IMR-90 (cell line): ENCODE measurements around the gene CHD6. TPM values are rescaled to one million over a fixed set of nuclear protein-coding genes. Genes with fewer than 3 reads are reported as not detected.

Experiments
- ATAC-seq: fragments of 200-7000 bp; cut with Tn5 transposase; 2 replicates; pipeline ENCODE4 v1.9.1; 2020; ENCODE audit warnings: low read depth, mild to moderate bottlenecking, moderate library complexity
- BruUV-seq: library from RNA; stranded (reverse); fragments of 400-500 nt; replicated peaks from 2 replicates; lab custom pipeline; 2021; lab: Mats Ljungman, UMichigan
- CTCF ChIA-PET: fragments of 300-600 bp; formaldehyde crosslinking; extraction: SDS; loops from one replicate; lab custom pipeline; 2021; ENCODE audit warnings: antibody characterized with exemption; lab: Yijun Ruan, JAX
- POLR2A ChIA-PET: fragments of 300-600 bp; sonication (Branson Sonifier 250); formaldehyde crosslinking; loops from one replicate; lab custom pipeline; 2022; ENCODE audit warnings: antibody characterized with exemption; ENCODE audit not compliant: unreplicated experiment; lab: Charles Lee
- DNase-seq: peaks from one replicate; pipeline ENCODE4 v3.0.0; 2013
- H2AFZ ChIP-seq: replicated peaks from 2 replicates; pipeline ENCODE3; 2013; ENCODE audit warnings: low read length, mild to moderate bottlenecking; ENCODE audit not compliant: poor library complexity
- H2AK5ac ChIP-seq: 2 replicates; pipeline ENCODE4 v1.6.1; 2013; ENCODE audit warnings: low read depth, low read length, inconsistent platforms
- H2AK9ac ChIP-seq: replicated peaks from 2 replicates; pipeline ENCODE3; 2013; ENCODE audit warnings: mild to moderate bottlenecking, low read depth, low read length, moderate library complexity; ENCODE audit not compliant: poor library complexity
- H2BK120ac ChIP-seq: 2 replicates; pipeline ENCODE4 v1.6.1; 2013; ENCODE audit warnings: low read depth, low read length, inconsistent platforms
- H2BK15ac ChIP-seq: 3 replicates; pipeline ENCODE4 v1.6.1; 2013; ENCODE audit warnings: low read depth, low read length, inconsistent platforms
- H2BK20ac ChIP-seq: 2 replicates; pipeline ENCODE4 v1.6.1; 2013; ENCODE audit warnings: low read depth, mild to moderate bottlenecking, inconsistent platforms, low read length, moderate library complexity
- H2BK5ac ChIP-seq: 2 replicates; pipeline ENCODE4 v1.6.1; 2013; ENCODE audit warnings: mild to moderate bottlenecking, low read depth, low read length, inconsistent platforms; ENCODE audit not compliant: poor library complexity, severe bottlenecking
- H3K14ac ChIP-seq: replicated peaks from 2 replicates; pipeline ENCODE4 v1.6.1; 2013; ENCODE audit warnings: low read depth, low read length, inconsistent platforms
- H3K18ac ChIP-seq: 2 replicates; pipeline ENCODE4 v1.6.1; 2013; ENCODE audit warnings: low read depth, low read length, control low read depth
- H3K23ac ChIP-seq: 2 replicates; pipeline ENCODE4 v1.6.1; 2013; ENCODE audit warnings: low read depth, low read length, inconsistent platforms
- H3K27ac ChIP-seq: 2 replicates; pipeline ENCODE4 v1.5.1; 2013; ENCODE audit warnings: mild to moderate bottlenecking, control low read depth, low read length; ENCODE audit not compliant: insufficient read depth
- H3K27me3 ChIP-seq: 2 replicates; pipeline ENCODE4 v1.6.1; 2013; ENCODE audit warnings: low read length; ENCODE audit not compliant: control insufficient read depth, insufficient read depth
- H3K36me3 ChIP-seq: 2 replicates; pipeline ENCODE4 v1.6.1; 2013; ENCODE audit warnings: low read length, mixed read lengths; ENCODE audit not compliant: control insufficient read depth, insufficient read depth
- H3K4ac ChIP-seq: 2 replicates; pipeline ENCODE4 v1.6.1; 2013; ENCODE audit warnings: low read depth, low read length, inconsistent platforms
- H3K4me1 ChIP-seq: 2 replicates; pipeline ENCODE4 v1.6.1; 2013; ENCODE audit warnings: low read length, mixed read lengths; ENCODE audit not compliant: control insufficient read depth, insufficient read depth
- H3K4me2 ChIP-seq: 2 replicates; pipeline ENCODE4 v1.6.1; 2013; ENCODE audit warnings: low read depth, mild to moderate bottlenecking, control low read depth, low read length, moderate library complexity
- H3K4me3 ChIP-seq: 2 replicates; pipeline ENCODE4 v1.5.1; 2013; ENCODE audit warnings: low read depth, mild to moderate bottlenecking, control low read depth, low read length, moderate library complexity; ENCODE audit not compliant: insufficient read depth
- H3K56ac ChIP-seq: 2 replicates; pipeline ENCODE4 v1.6.1; 2013; ENCODE audit warnings: low read length, inconsistent platforms; ENCODE audit not compliant: insufficient read depth; ENCODE audit errors: extremely low read depth
- H3K79me1 ChIP-seq, 2 experiments: 2 replicates each; pipeline ENCODE4 v1.6.1; 2013; ENCODE audit warnings: low read length in 2 of 2, inconsistent platforms in 1 of 2, low read depth in 1 of 2
- H3K9ac ChIP-seq: 2 replicates; pipeline ENCODE4 v1.6.1; 2013; ENCODE audit warnings: low read depth, low read length, control low read depth
- H3K9me1 ChIP-seq: 2 replicates; pipeline ENCODE4 v1.6.1; 2013; ENCODE audit warnings: low read length, inconsistent platforms; ENCODE audit not compliant: insufficient read depth
- H3K9me3 ChIP-seq: 2 replicates; pipeline ENCODE4 v1.6.1; 2013; ENCODE audit warnings: low read length; ENCODE audit not compliant: control insufficient read depth, insufficient read depth
- H4K20me1 ChIP-seq: 2 replicates; pipeline ENCODE4 v1.6.1; 2013; ENCODE audit warnings: low read length, inconsistent platforms; ENCODE audit not compliant: insufficient read depth
- H4K5ac ChIP-seq: 2 replicates; pipeline ENCODE4 v1.6.1; 2013; ENCODE audit warnings: mild to moderate bottlenecking, low read depth, low read length, control low read depth
- H4K8ac ChIP-seq, 2 experiments: 2 replicates each; pipeline ENCODE4 v1.6.1; 2013; ENCODE audit warnings: low read depth in 2 of 2, low read length in 2 of 2, control low read depth in 1 of 2, inconsistent platforms in 1 of 2
- H4K91ac ChIP-seq: 2 replicates; pipeline ENCODE4 v1.6.1; 2013; ENCODE audit warnings: low read depth, low read length, inconsistent platforms; ENCODE audit not compliant: insufficient read depth
- BHLHE40 ChIP-seq: fragments of 150-350 bp; IDR thresholded peaks from 2 replicates; pipeline ENCODE4 v1.6.1; 2016; ENCODE audit warnings: mild to moderate bottlenecking, low read depth, low read length
- CEBPB ChIP-seq: IDR thresholded peaks from 2 replicates; pipeline ENCODE4 v1.6.1; 2012; ENCODE audit warnings: low read depth, low read length, improper control_type of control experiment
- CHD1 ChIP-seq: IDR thresholded peaks from 2 replicates; pipeline ENCODE4 v1.6.1; 2012; ENCODE audit warnings: low read depth, low read length, improper control_type of control experiment
- FOS ChIP-seq: fragments of 150-350 bp; IDR thresholded peaks from 2 replicates; pipeline ENCODE4 v1.6.1; 2016; ENCODE audit warnings: low read depth, low read length
- MAFK ChIP-seq: IDR thresholded peaks from 2 replicates; pipeline ENCODE4 v1.6.1; 2012; ENCODE audit warnings: low read depth, low read length, improper control_type of control experiment
- MAZ ChIP-seq: IDR thresholded peaks from 2 replicates; pipeline ENCODE4 v1.6.1; 2012; ENCODE audit warnings: low read depth, mild to moderate bottlenecking, low read length, improper control_type of control experiment, moderate library complexity, borderline replicate concordance
- MXI1 ChIP-seq: IDR thresholded peaks from 2 replicates; pipeline ENCODE4 v1.6.1; 2012; ENCODE audit warnings: low read depth, mild to moderate bottlenecking, low read length, moderate library complexity, borderline replicate concordance
- NFE2L2 ChIP-seq: fragments of 150-350 bp; IDR thresholded peaks from 2 replicates; pipeline ENCODE4 v1.6.1; 2016; ENCODE audit warnings: low read depth, mild to moderate bottlenecking, low read length
- POLR2A ChIP-seq: IDR thresholded peaks from 2 replicates; pipeline ENCODE4 v1.6.1; 2012; ENCODE audit warnings: mild to moderate bottlenecking, low read depth, low read length
- RAD21 ChIP-seq: IDR thresholded peaks from 2 replicates; pipeline ENCODE4 v1.6.1; 2012; ENCODE audit warnings: low read length, improper control_type of control experiment
- RCOR1 ChIP-seq: IDR thresholded peaks from 2 replicates; pipeline ENCODE4 v1.6.1; 2012; ENCODE audit warnings: mild to moderate bottlenecking, low read length, improper control_type of control experiment; ENCODE audit not compliant: insufficient replicate concordance
- RFX5 ChIP-seq: IDR thresholded peaks from 2 replicates; pipeline ENCODE4 v1.8.0; 2012; ENCODE audit warnings: low read depth, mild to moderate bottlenecking, low read length, moderate library complexity
- SMC3 ChIP-seq: fragments of 150-350 bp; IDR thresholded peaks from 2 replicates; pipeline ENCODE4 v1.6.1; 2016; ENCODE audit warnings: low read depth, mild to moderate bottlenecking, antibody characterized with exemption, low read length, moderate library complexity
- WGBS, 2 experiments: methylation state at CpG; one replicate each; pipeline versions ENCODE4 v1.1.5 to v1.1.7; 2013; ENCODE audit warnings: missing lambda C conversion rate in 2 of 2; ENCODE audit not compliant: insufficient read length in 1 of 2; ENCODE audit errors: extremely low coverage in 2 of 2; 5-methylcytosine and 5-hydroxymethylcytosine counted together
- dilution Hi-C: fragments of 300-500 bp; cut with HindIII; formaldehyde crosslinking; loops from one replicate; pipeline ENCODE4 v1.14.3; 2018; ENCODE audit warnings: low sequenced_read_pairs; ENCODE audit not compliant: unreplicated experiment
- in situ Hi-C: fragments of 300-500 bp; cut with MboI; formaldehyde crosslinking; loops from 3 replicates; pipeline ENCODE4 v1.14.3; 2019; ENCODE audit warnings: low sequenced_read_pairs, inconsistent platforms, mixed read lengths
- intact Hi-C: fragments of 100-400 bp; cut with micrococcal nuclease; formaldehyde crosslinking; loops from 2 replicates; pipeline ENCODE4 v1.10.0; 2022
- polyA plus RNA-seq, 3 experiments: library from polyadenylated mRNA; depleted of rRNA; stranded (reverse); fragments of >200 nt; gene quantifications; 2 replicates each; pipeline ENCODE4 v1.2.3, GENCODE V29; 2012; ENCODE audit warnings: low replicate concordance in 1 of 3
- total RNA-seq: library from RNA; depleted of rRNA; stranded (reverse); fragments of >200 nt; gene quantifications from 2 replicates; pipeline ENCODE4 v1.2.3, GENCODE V29; 2012
- TF ChIP-seq, protein P1 (sequence below): conservative IDR thresholded peaks from 2 replicates; pipeline ENCODE4 v1.5.1; 2012; ENCODE audit warnings: mild to moderate bottlenecking, low read depth, low read length, improper control_type of control experiment
- TF ChIP-seq, protein P2 (sequence below): fragments of 150-350 bp; IDR thresholded peaks from 2 replicates; pipeline ENCODE4 v1.6.1; 2016; ENCODE audit warnings: low read depth, mild to moderate bottlenecking, low read length, moderate library complexity, borderline replicate concordance
- TF ChIP-seq, protein P3 (sequence below): fragments of 150-350 bp; IDR thresholded peaks from 2 replicates; pipeline ENCODE4 v1.6.1; 2017; ENCODE audit warnings: mild to moderate bottlenecking, antibody characterized with exemption, low read length, low read depth

The CHD6 gene
- total and polyA plus RNA-seq, 2 of the 4 experiments (the other 2 are of a cell fraction), result 8.8 to 26.7 TPM

DNA sequence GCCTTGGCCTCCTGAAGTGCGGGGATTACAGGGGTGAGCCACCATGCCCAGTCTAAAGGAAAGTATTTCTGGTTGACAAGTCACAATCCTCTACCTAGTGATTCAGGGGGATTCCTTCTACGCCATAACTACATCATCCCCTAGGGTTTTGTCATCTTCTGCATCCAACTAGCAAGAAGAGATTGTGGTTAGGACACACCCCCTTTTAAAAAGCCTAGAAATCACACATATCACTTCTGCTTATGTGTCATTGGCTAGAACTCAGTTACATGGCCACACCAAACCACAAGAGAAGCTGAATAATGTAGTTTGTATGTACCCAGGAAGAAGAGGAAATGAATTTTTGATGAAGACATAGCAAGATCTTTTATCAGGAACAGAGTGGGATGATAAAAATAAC is 14.7 kb upstream of the CHD6 start:
- Histone ChIP-seq H3K4ac (no peak overlapping the region), H3K23ac (no peak overlapping the region), H3K14ac (no peak overlapping the region), H2AK5ac (no peak overlapping the region), H3K9me1 (no peaks in the 10 kb centered on the region), H3K4me3 (no peak overlapping the region), H3K27ac (no peak overlapping the region), H3K18ac (no peak overlapping the region), H4K91ac (no peak overlapping the region), H2BK120ac (no peak overlapping the region), H2BK20ac (no peak overlapping the region), H3K4me1 (no peaks in the 10 kb centered on the region), H2BK5ac (no peak overlapping the region), H3K56ac (no peak overlapping the region), H4K20me1 (no peaks in the 10 kb centered on the region), H3K9me3 (no peaks in the 10 kb centered on the region), H2BK15ac (no peak overlapping the region), H3K36me3 (no peaks in the 10 kb centered on the region), H2AFZ (no peak overlapping the region), H4K5ac (no peak overlapping the region), H3K79me1 (no peaks in the 10 kb centered on the region), H3K9ac (no peak overlapping the region), H3K4me2 (no peak overlapping the region), H3K27me3 (peaks cover 2% of the 10 kb centered on the region), H2AK9ac (no peak overlapping the region), H4K8ac (no peak overlapping the region)
- POLR2A ChIA-PET, result no interaction called here
- no peak for ATAC-seq
- intact Hi-C loops, result no loop called here
- no CpG with 5 or more reads among the region's 2 CpGs for WGBS, 2 experiments
- CTCF ChIA-PET, result no interaction called here
- dilution Hi-C loops, result no loop called here
- TF ChIP-seq RAD21 (no peak), MAFK (no peak), MAZ (no peak), RFX5 (no peak), CEBPB (no peak), RCOR1 (no peak), FOS (no peak), MXI1 (no peak), POLR2A (no peak), NFE2L2 (no peak), BHLHE40 (no peak), CHD1 (no peak), SMC3 (no peak)
- TF ChIP-seq, protein P1, sequence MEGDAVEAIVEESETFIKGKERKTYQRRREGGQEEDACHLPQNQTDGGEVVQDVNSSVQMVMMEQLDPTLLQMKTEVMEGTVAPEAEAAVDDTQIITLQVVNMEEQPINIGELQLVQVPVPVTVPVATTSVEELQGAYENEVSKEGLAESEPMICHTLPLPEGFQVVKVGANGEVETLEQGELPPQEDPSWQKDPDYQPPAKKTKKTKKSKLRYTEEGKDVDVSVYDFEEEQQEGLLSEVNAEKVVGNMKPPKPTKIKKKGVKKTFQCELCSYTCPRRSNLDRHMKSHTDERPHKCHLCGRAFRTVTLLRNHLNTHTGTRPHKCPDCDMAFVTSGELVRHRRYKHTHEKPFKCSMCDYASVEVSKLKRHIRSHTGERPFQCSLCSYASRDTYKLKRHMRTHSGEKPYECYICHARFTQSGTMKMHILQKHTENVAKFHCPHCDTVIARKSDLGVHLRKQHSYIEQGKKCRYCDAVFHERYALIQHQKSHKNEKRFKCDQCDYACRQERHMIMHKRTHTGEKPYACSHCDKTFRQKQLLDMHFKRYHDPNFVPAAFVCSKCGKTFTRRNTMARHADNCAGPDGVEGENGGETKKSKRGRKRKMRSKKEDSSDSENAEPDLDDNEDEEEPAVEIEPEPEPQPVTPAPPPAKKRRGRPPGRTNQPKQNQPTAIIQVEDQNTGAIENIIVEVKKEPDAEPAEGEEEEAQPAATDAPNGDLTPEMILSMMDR, result no peak
- TF ChIP-seq, protein P2, sequence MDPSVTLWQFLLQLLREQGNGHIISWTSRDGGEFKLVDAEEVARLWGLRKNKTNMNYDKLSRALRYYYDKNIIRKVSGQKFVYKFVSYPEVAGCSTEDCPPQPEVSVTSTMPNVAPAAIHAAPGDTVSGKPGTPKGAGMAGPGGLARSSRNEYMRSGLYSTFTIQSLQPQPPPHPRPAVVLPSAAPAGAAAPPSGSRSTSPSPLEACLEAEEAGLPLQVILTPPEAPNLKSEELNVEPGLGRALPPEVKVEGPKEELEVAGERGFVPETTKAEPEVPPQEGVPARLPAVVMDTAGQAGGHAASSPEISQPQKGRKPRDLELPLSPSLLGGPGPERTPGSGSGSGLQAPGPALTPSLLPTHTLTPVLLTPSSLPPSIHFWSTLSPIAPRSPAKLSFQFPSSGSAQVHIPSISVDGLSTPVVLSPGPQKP, result no peak
- TF ChIP-seq, protein P3, sequence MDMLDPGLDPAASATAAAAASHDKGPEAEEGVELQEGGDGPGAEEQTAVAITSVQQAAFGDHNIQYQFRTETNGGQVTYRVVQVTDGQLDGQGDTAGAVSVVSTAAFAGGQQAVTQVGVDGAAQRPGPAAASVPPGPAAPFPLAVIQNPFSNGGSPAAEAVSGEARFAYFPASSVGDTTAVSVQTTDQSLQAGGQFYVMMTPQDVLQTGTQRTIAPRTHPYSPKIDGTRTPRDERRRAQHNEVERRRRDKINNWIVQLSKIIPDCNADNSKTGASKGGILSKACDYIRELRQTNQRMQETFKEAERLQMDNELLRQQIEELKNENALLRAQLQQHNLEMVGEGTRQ, result no peak
- in situ Hi-C loops, result no loop called here
- peak; percentile 52 for DNase-seq
- no TSS peak for BruUV-seq
